GM12878 (cell line): ENCODE data around the gene ASCC1. TPM values are rescaled to one million over a fixed set of nuclear protein-coding genes. Genes with fewer than 3 reads are reported as not detected.

Experiments
- ATAC-seq: fragments of 200-7000 bp; cut with Tn5 transposase; 3 replicates; pipeline ENCODE4 v1.9.1; 2020; ENCODE audit warnings: mild to moderate bottlenecking, moderate library complexity
- BruUV-seq: library from RNA; stranded (reverse); fragments of 400-500 nt; replicated peaks from 2 replicates; lab custom pipeline; 2021; lab: Mats Ljungman, UMichigan
- CTCF ChIA-PET: fragments of 300-600 bp; sonication (Branson Sonifier 250); formaldehyde crosslinking; extraction: SDS; loops from one replicate; lab custom pipeline; 2021; ENCODE audit warnings: inconsistent platforms; lab: Yijun Ruan, JAX
- POLR2A ChIA-PET: fragments of 350-600 bp; formaldehyde crosslinking; extraction: SDS; loops from one replicate; lab custom pipeline; 2021; ENCODE audit warnings: inconsistent platforms; lab: Charles Lee
- RAD21 ChIA-PET: fragments of 300-600 bp; sonication (Branson Sonifier 250); formaldehyde crosslinking; loops from one replicate; lab custom pipeline; 2023; ENCODE audit warnings: antibody characterized with exemption; ENCODE audit not compliant: unreplicated experiment; lab: Charles Lee
- SMC1A ChIA-PET: fragments of 300-600 bp; sonication (Branson Sonifier 250); formaldehyde crosslinking; loops from one replicate; lab custom pipeline; 2023; ENCODE audit not compliant: unreplicated experiment, uncharacterized antibody; lab: Charles Lee
- DNase-seq: peaks from one replicate; pipeline ENCODE4 v3.0.0-alpha.2; 2011; ENCODE audit warnings: low read depth, low spot score
- FAIRE-seq: peaks from 3 replicates; lab custom pipeline; 2011; peaks lifted over from hg19 to GRCh38; lab: Jason Lieb, UNC
- H2AFZ ChIP-seq: 2 replicates; pipeline ENCODE4 v1.6.0; 2011; ENCODE audit warnings: low read depth, low read length, control low read depth; ENCODE audit not compliant: control insufficient read depth
- H3K27ac ChIP-seq: 2 replicates; pipeline ENCODE4 v1.5.1; 2011; ENCODE audit warnings: control low read depth; ENCODE audit not compliant: control insufficient read depth, insufficient read depth
- H3K27me3 ChIP-seq, 2 experiments: replicated peaks in 1 of 2; 2 replicates each; pipeline versions ENCODE4 v1.6.0 to v1.6.1; 2011; ENCODE audit warnings: low read length in 1 of 2; ENCODE audit not compliant: control insufficient read depth in 2 of 2, insufficient read depth in 2 of 2
- H3K36me3 ChIP-seq, 2 experiments: 2 replicates each; pipeline ENCODE4 v1.5.1; 2011; ENCODE audit warnings: low read length in 1 of 2; ENCODE audit not compliant: control insufficient read depth in 2 of 2, insufficient read depth in 2 of 2
- H3K4me1 ChIP-seq: 2 replicates; pipeline ENCODE4 v1.6.1; 2011; ENCODE audit warnings: mild to moderate bottlenecking, low read length, moderate library complexity, mixed read lengths; ENCODE audit not compliant: control insufficient read depth, insufficient read depth
- H3K4me2 ChIP-seq: 2 replicates; pipeline ENCODE4 v1.6.0; 2011; ENCODE audit warnings: control low read depth; ENCODE audit not compliant: control insufficient read depth, insufficient read depth
- H3K4me3 ChIP-seq: fragments of 200-600 bp; sonication (generic); 2 replicates; pipeline ENCODE4 v1.5.1; 2016
- H3K79me2 ChIP-seq: 2 replicates; pipeline ENCODE4 v1.6.0; 2011; ENCODE audit warnings: low read length; ENCODE audit not compliant: control insufficient read depth, insufficient read depth
- H3K9ac ChIP-seq: 2 replicates; pipeline ENCODE4 v1.8.0; 2011; ENCODE audit warnings: low read length, control low read depth, mixed read lengths; ENCODE audit not compliant: control insufficient read depth, insufficient read depth
- H3K9me3 ChIP-seq: replicated peaks from 3 replicates; pipeline ENCODE4 v1.5.1; 2011; ENCODE audit warnings: mild to moderate bottlenecking, low read length; ENCODE audit not compliant: control insufficient read depth, insufficient read depth
- H4K20me1 ChIP-seq: 2 replicates; pipeline ENCODE4 v1.6.0; 2011; ENCODE audit not compliant: control insufficient read depth, insufficient read depth
- CEBPB ChIP-seq, 2 experiments: fragments of 150-350 bp in 1 of 2; IDR thresholded peaks; 2 replicates each; pipeline ENCODE4 v1.6.1; 2012 to 2014; ENCODE audit warnings: low read depth in 2 of 2, low read length in 2 of 2, borderline replicate concordance in 1 of 2, inconsistent platforms in 1 of 2
- JUNB ChIP-seq: IDR thresholded peaks from 2 replicates; pipeline ENCODE4 v1.6.1; 2016; ENCODE audit warnings: antibody characterized with exemption, mild to moderate bottlenecking
- NR2F1 ChIP-seq: fragments of 450-650 bp; conservative IDR thresholded peaks from 2 replicates; pipeline ENCODE4 v1.6.1; 2017; ENCODE audit warnings: mild to moderate bottlenecking
- RB1 ChIP-seq: fragments of 450-650 bp; formaldehyde crosslinking; IDR thresholded peaks from 2 replicates; pipeline ENCODE4 v1.6.1; 2017; ENCODE audit warnings: mild to moderate bottlenecking, borderline replicate concordance
- STAT1 ChIP-seq: fragments of 450-650 bp; conservative IDR thresholded peaks from 2 replicates; pipeline ENCODE4 v1.6.1; 2014; ENCODE audit warnings: antibody characterized with exemption, mild to moderate bottlenecking
- TARDBP ChIP-seq: IDR thresholded peaks from 2 replicates; pipeline ENCODE4 v1.6.1; 2016; ENCODE audit warnings: borderline replicate concordance
- YY1 ChIP-seq: IDR thresholded peaks from 2 replicates; pipeline ENCODE4 v1.6.1; 2011; ENCODE audit warnings: low read depth, mild to moderate bottlenecking, low read length
- WGBS: methylation state at CpG from one replicate; pipeline ENCODE4 v1.1.6; 2016; ENCODE audit warnings: low lambda C conversion rate; ENCODE audit not compliant: insufficient replicate concordance, insufficient coverage; ENCODE audit errors: missing lambda C conversion rate; 5-methylcytosine and 5-hydroxymethylcytosine counted together
- in situ Hi-C: fragments of 300-500 bp; cut with MboI; formaldehyde crosslinking; loops from 9 replicates; pipeline ENCODE4 v1.14.3; 2018; ENCODE audit warnings: mixed read lengths
- intact Hi-C: fragments of 100-400 bp; cut with micrococcal nuclease; formaldehyde crosslinking; loops from one replicate; pipeline ENCODE4 v1.14.2; 2022; ENCODE audit not compliant: unreplicated experiment
- polyA plus RNA-seq, 11 experiments: library from polyadenylated mRNA; depleted of rRNA in 4 of 11; unstranded in 6 of 11; stranded (reverse) in 5 of 11; fragments of >200 nt; fragmentation: Nextera tagmentation in 4 of 11; fragmentation: Illumina TruSeq in 1 of 11; extraction: Ambion mirVana in 4 of 11; extraction: Trizol in 1 of 11; gene quantifications; 1 replicate in 1 of 11; 2 replicates in 10 of 11; pipeline versions ENCODE4 v1.2.1 to v1.2.3, GENCODE V29; 2011 to 2016; ENCODE audit warnings: inconsistent platforms in 2 of 11, missing spikeins in 2 of 11, low read depth in 1 of 11
- total RNA-seq, 4 experiments: library from RNA; depleted of rRNA in 3 of 4; stranded (reverse); fragments of >200 nt in 3 of 4; fragmentation: Illumina TruSeq in 1 of 4; extraction: Trizol in 1 of 4; gene quantifications; 2 replicates each; pipeline versions ENCODE4 v1.2.1 to v1.2.3, GENCODE V29; 2013 to 2021
- TF ChIP-seq, protein P1 (sequence below), 3 experiments: IDR thresholded peaks in 2 of 3; conservative IDR thresholded peaks in 1 of 3; 2 replicates each; pipeline ENCODE4 v1.5.1; 2011; ENCODE audit warnings: low read depth in 3 of 3, low read length in 3 of 3, mild to moderate bottlenecking in 3 of 3, control low read depth in 2 of 3, moderate library complexity in 2 of 3, inconsistent platforms in 1 of 3, mixed read lengths in 1 of 3; ENCODE audit not compliant: control insufficient read depth in 2 of 3, insufficient read depth in 1 of 3; ENCODE audit errors: extremely low read depth in 1 of 3

Gene ASCC1
- total and polyA plus RNA-seq, 10 of the 15 experiments (the other 5 are each of a cell fraction or from before 2014, with no cell fraction given): 23.3 to 80.6 (median 42.8) TPM

GRCh38 chr10:72062382-72062781 is 153.7 kb downstream of the ASCC1 start:
- Histone ChIP-seq H2AFZ (no peak overlapping the region), H3K9me3 (no peaks in the 10 kb centered on the region), H3K27ac (no peak overlapping the region), H3K36me3 (no peaks in the 10 kb centered on the region), H3K79me2 (no peaks in the 10 kb centered on the region), H3K4me2 (no peak overlapping the region), H3K27me3 (no peaks in the 10 kb centered on the region), H3K4me3 (no peak overlapping the region), H3K4me1 (peaks cover 9% of the 10 kb centered on the region)
- no TSS peak for BruUV-seq
- in situ Hi-C loops: no loop called here
- DNase-seq: no peak
- ChIA-PET POLR2A (interaction anchor here (0.5 to 0.7 kb wide), 2 partner anchors 15 to 219 kb away, joined by 3 to 6 read pairs; no protein-coding TSS in a partner anchor), SMC1A (interaction anchor here (1.2 to 7.2 kb wide), 2 partner anchors 13 to 159 kb away, joined by 4 to 72 read pairs; no protein-coding TSS in a partner anchor), CTCF (interaction anchor here (0.7 to 5.0 kb wide), 8 partner anchors 8 to 278 kb away, joined by 3 to 58 read pairs (median 4); no protein-coding TSS in a partner anchor), RAD21 (interaction anchor here (0.8 to 6.1 kb wide), 4 partner anchors 9 to 274 kb away, joined by 3 to 64 read pairs (median 3); no protein-coding TSS in a partner anchor)
- WGBS: 31% methylated on average over 10 of the region's 10 CpGs
- no peak for FAIRE-seq
- ATAC-seq: no peak
- TF ChIP-seq JUNB (no peak), YY1 (no peak), RB1 (no peak), NR2F1 (no peak)
- TF ChIP-seq, all 136 proteins: peak for 0
- intact Hi-C loops: no loop called here
- Histone ChIP-seq H4K20me1 (no peaks in the 10 kb centered on the region), H3K9ac (no peak overlapping the region)

DNA sequence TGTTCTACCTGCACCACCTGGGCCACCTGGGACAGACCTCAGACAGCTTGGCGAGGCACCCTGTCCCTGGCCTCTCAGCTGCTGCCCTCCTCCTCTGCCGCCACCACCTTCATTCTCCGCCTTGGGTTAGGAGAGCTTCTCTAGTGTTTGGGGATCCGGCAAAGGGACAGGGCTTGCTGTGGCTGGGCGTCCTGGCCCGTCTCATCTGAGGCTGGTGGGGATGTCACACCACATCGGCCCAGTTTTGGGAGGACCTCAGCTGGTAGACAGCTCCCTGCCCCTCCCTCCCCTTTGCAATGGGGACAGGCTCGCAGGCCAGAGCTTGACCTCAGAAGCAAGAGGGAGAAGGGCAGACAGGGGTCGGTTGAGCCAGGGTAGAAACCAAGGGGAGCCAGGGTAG is 154.1 kb downstream of the ASCC1 start:
- no peak for ATAC-seq
- H3K4me3 ChIP-seq: no peak overlapping the region
- H3K9ac ChIP-seq: no peak overlapping the region
- H3K9me3 ChIP-seq: no peaks in the 10 kb centered on the region
- no TSS peak for BruUV-seq
- intact Hi-C loops: no loop called here
- WGBS: 30% methylated on average over 8 of the region's 9 CpGs
- no peaks in the 10 kb centered on the region for H3K27me3 ChIP-seq
- no peak overlapping the region for H3K4me2 ChIP-seq
- no peak overlapping the region for H2AFZ ChIP-seq
- H4K20me1 ChIP-seq: no peaks in the 10 kb centered on the region
- TF ChIP-seq, protein P1, sequence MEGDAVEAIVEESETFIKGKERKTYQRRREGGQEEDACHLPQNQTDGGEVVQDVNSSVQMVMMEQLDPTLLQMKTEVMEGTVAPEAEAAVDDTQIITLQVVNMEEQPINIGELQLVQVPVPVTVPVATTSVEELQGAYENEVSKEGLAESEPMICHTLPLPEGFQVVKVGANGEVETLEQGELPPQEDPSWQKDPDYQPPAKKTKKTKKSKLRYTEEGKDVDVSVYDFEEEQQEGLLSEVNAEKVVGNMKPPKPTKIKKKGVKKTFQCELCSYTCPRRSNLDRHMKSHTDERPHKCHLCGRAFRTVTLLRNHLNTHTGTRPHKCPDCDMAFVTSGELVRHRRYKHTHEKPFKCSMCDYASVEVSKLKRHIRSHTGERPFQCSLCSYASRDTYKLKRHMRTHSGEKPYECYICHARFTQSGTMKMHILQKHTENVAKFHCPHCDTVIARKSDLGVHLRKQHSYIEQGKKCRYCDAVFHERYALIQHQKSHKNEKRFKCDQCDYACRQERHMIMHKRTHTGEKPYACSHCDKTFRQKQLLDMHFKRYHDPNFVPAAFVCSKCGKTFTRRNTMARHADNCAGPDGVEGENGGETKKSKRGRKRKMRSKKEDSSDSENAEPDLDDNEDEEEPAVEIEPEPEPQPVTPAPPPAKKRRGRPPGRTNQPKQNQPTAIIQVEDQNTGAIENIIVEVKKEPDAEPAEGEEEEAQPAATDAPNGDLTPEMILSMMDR (IDR thresholded peaks at IDR 0.05 in 2 of 3, conservative IDR thresholded peaks at IDR 0.05 in 1 of 3; ENCODE audit: control insufficient read depth in 2 of 3, extremely low read depth in 1 of 3, insufficient read depth in 1 of 3, low read depth in 3 of 3, low read length in 3 of 3): no peak
- TF ChIP-seq TARDBP (no peak), STAT1 (no peak), CEBPB (IDR thresholded peaks at IDR 0.05; ENCODE audit: borderline replicate concordance in 1 of 2, low read depth in 2 of 2, low read length in 2 of 2) (no peak)
- TF ChIP-seq, all 136 proteins: peak for 0
- no peak for DNase-seq
- no peak overlapping the region for H3K27ac ChIP-seq
- ChIA-PET CTCF (interaction anchor here (0.7 to 5.0 kb wide), 12 partner anchors 8 to 276 kb away, joined by 3 to 58 read pairs (median 4); no protein-coding TSS in a partner anchor), RAD21 (interaction anchor here (0.8 to 6.1 kb wide), 4 partner anchors 9 to 275 kb away, joined by 3 to 64 read pairs (median 3); no protein-coding TSS in a partner anchor), SMC1A (interaction anchor here (1.2 to 7.2 kb wide), 2 partner anchors 13 to 160 kb away, joined by 4 to 72 read pairs; no protein-coding TSS in a partner anchor), POLR2A (interaction anchor here (0.5 kb wide), 1 partner anchor 220 kb away, joined by 6 read pairs; no protein-coding TSS in a partner anchor)
- H3K4me1 ChIP-seq: peaks cover 9% of the 10 kb centered on the region
- in situ Hi-C loops: no loop called here
- H3K79me2 ChIP-seq: no peaks in the 10 kb centered on the region
- no peak for FAIRE-seq
- H3K36me3 ChIP-seq: no peaks in the 10 kb centered on the region
